Measurements from ENCODE around the gene PITPNM1.

DNA sequence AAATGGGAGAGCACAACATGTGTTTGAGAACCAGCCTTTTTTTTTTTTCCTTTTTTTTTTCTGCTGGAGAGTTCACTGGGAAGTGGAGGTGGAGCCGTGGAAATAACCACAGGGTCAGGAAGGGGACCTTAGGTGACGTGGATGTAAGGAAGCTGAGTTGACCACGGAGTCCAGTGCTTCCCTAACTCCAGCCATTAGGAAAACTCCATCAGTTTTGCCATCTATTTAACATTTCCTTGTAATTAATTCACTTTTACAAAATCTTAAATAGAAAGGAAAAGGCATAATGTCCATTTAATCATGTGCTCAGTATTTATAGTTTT, 4.8 kb upstream of the PITPNM1 start:
- no peak for TF ChIP-seq POLR2AphosphoS5 (IDR thresholded peaks at IDR 0.05)
- TF ChIP-seq CTCF (IDR thresholded peaks at IDR 0.05): no peak
- TF ChIP-seq EP300 (IDR thresholded peaks at IDR 0.05): no peak
- TF ChIP-seq POLR2A (IDR thresholded peaks at IDR 0.05): no peak

All from sigmoid colon (tissue), 4 donors.